Measurements from ENCODE around the gene TSPAN5.
"Not testable (repeated sequence)": the region's sequence is repeated elsewhere in the genome, so short reads cannot be mapped to it uniquely, and the experiment has no call there.

Gene TSPAN5

DNA sequence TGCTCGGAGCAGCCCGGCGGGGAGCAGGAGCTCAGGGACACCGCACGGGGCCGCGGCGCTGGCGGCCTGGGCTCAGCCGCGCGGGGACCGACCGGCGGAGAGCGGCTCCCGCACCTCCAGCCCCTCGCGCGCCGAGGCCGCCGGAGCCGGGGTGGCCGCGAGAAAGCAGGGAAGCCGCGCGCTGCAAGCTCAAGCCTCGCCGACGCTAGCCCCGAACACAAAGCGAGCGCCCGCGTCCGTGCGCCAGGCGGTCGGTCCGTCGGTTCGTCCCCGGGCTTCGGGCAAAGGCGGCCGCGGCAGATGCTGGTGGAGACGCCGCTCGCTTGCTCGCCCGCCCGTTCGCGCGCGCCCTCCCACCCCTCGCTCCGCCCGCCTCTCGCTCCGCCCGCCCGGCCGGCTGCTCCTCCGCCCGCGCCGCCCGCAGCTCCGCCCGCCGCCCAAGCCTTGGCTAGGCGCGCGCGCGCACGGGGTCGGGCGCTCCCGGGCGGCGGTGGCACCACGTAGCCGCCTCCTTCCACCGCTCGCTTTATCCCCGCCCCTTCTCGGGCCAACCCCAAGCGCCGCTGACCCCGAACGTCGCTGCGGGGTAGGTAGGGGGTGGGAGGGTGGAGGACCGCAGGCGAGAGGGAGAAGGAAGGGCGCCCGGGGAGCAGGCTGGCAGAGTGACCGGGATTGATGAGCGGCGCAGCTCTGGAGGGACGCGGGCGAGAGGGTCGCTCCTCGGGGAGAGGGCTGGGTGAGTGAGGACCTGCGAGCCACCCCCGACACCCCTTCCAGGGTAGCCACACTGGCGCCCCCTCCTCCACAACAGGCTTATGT is at the start of gene TSPAN5:
TSS of gene TSPAN5 (minus strand) at position 325 of the 819 bp plus-strand sequence.
- in situ Hi-C loops (cut with MboI; ENCODE audit: low sequenced_read_pairs), result no loop called here

GRCh38 chr4:98706935-98707334 is 48.5 kb upstream of the TSPAN5 start:
- in situ Hi-C loops (cut with MboI; ENCODE audit: low sequenced_read_pairs), result no loop called here

DNA sequence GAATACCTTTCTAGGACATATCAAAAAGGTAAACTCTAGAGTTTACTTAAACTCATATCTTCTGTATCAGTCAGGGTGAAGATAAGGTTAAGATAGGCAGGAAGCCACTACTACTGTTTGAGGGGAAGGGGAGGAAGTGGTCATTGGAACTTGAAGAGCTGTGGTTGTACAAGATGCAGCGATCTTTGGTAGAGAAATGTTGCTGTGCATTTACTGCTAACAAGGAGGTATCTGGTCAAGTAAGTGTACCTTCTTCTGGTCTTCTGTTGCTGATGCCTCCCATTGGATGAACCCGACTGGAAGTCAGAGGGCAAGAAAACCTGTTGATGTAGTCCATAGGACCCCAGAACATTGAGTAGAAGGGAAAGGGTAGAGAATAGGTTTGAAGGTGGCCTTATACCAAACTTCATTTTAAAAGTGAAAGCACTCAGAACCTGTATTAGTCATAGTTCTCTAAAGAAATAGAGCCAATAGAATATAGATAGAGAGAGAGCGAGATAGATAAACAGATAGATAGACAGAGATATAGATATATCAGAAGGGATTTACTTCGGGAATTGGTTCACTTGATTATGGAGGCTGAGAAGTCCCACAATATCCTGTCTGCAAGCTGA is 47.9 kb upstream of the TSPAN5 start:
- in situ Hi-C loops (cut with MboI; ENCODE audit: low sequenced_read_pairs), result no loop called here

DNA sequence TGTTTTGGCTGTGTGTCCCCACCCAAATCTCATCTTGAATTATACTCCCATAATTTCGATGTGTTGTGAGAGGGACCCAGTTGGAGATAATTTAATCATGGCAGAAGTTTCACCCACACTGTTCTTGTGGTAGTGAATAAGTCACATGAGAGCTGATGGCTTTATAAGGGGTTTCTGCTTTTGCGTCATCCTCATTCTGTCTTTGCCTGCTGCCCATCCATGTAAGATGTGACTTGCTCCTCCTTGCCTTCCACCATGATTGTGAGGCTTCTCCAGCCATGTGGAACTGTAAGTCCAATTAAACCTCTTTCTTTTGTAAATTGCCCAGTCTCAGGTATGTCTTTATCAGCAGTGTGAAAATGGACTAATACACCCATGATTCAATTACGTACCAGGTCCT is 47.2 kb upstream of the TSPAN5 start:
- in situ Hi-C loops (cut with MboI; ENCODE audit: low sequenced_read_pairs), result not testable (repeated sequence)

GRCh38 chr4:98700656-98701055 is 42.2 kb upstream of the TSPAN5 start:
- in situ Hi-C loops (cut with MboI; ENCODE audit: low sequenced_read_pairs), result no loop called here

DNA sequence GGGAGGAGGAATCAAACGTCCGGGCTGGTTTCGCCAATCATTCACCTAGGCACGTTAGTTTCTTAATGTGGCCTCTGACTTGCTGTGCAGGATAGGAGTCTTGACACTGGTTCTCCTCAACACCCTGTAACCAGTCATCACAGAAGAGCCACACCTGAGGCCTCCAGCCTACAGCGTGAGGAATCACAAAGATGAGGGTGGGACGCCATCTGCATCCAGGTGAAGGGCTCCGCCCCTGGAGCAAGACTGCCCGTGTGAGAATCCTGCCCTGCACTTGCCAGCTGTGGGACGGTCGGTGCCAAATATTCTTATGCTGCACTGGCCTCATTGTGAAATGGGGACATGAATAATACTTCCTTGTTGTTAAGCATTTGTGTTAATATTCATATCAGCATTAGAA is 35.7 kb upstream of the TSPAN5 start:
- in situ Hi-C loops (cut with MboI; ENCODE audit: low sequenced_read_pairs), result no loop called here

DNA sequence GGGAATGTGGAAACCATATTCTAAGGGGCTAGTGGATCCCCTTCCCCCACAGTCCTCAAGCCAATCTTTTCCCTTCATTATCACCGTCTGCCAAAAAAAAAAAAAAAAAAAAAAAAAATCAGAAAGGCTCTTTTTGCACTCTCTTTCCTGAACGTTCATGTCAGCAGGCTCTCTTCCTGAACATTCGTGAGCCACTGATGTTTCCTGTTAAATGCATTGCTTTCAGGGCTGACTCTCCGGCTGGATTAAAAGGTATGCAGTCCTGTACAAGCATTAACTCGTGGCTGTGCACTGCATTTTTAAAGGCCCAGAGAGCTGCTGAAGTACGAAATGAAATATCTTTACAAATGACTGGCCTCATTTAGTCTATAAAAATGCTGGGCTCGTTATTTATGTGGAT is 34.0 kb upstream of the TSPAN5 start:
- in situ Hi-C loops (cut with MboI; ENCODE audit: low sequenced_read_pairs), result no loop called here

DNA sequence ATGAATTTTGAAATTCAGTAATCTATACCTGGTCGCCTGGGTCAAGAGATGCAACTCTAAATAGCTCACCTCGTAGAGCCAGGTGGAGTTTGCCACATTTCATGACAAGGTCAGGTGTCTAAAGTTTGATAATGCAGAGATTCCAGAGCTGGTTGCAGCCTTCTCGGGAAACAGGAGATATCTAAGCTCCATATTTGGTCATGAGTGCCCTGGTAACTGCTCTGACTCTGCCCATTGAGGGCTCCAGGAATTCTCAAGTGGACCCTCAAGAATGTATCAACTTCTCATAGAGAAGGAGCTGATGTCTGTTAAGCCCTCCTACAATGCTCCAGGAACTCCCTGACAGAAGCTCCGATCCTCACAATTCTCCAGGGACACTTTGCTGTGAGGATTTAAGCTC is 33.2 kb upstream of the TSPAN5 start:
- in situ Hi-C loops (cut with MboI; ENCODE audit: low sequenced_read_pairs), result no loop called here

GRCh38 chr4:98689507-98690174 is 31.2 kb upstream of the TSPAN5 start:
- in situ Hi-C loops (cut with MboI; ENCODE audit: low sequenced_read_pairs), result no loop called here

DNA sequence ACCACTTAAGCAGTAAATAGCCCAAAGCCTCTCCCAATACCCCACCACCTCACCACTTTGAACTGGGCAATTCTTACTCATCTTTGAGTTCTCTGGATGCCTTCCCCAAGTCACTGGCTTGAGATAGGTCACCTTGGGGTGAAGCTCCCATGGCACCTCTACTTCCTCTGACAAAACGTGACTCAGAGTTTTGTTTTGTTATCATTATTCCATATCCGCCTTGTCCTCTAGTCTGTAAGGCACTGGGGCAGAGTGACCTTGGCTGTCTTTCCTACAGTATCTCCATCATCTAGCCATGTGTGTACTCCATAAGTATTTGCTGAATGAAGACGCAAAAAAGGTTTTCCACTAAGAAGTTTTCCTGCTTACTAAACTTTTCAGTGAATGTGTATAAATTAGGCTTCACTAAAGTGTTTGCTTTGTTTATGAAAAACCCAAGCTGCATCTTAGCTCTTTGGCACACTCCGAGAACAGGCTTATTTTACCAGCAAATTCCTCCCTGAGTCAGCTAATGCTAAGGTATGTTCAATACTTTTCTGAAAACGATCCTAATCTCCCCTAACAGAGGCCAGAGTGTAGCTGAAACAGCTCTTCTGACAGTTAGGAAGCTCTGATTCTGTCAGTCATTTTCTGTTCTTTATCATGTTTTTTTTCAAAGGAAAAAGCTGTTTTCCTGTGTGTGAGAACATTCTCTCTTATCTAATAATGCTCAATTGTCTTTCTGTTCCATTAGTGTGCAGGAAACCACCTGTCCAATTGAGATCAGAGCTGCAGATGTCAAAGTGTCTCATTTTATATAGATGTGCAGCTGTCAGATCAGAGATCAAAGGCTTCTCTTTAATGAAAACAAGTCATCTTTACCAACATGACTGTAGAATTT is 30.2 kb upstream of the TSPAN5 start:
- in situ Hi-C loops (cut with MboI; ENCODE audit: low sequenced_read_pairs), result no loop called here

DNA sequence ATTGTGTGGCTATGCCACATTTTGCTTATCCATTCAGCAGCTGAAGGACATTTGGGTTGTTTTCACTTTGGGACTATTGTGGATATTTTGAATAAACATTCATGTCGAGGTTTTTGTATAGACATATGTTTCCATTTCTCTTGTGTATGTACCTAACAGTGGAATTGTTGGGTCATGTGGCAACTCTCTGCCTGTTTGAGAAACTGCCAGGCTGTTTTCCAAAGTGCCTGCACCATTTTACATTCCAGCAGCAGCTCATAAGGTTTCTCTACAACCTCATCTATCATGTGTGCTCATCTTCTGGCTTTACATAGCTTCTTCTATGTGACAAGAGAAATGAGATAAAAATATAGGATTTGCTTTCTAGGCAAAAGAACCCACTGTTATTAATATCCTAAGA is 29.5 kb upstream of the TSPAN5 start:
- in situ Hi-C loops (cut with MboI; ENCODE audit: low sequenced_read_pairs), result no loop called here

GRCh38 chr4:98686847-98687246 is 28.4 kb upstream of the TSPAN5 start:
- in situ Hi-C loops (cut with MboI; ENCODE audit: low sequenced_read_pairs), result no loop called here

DNA sequence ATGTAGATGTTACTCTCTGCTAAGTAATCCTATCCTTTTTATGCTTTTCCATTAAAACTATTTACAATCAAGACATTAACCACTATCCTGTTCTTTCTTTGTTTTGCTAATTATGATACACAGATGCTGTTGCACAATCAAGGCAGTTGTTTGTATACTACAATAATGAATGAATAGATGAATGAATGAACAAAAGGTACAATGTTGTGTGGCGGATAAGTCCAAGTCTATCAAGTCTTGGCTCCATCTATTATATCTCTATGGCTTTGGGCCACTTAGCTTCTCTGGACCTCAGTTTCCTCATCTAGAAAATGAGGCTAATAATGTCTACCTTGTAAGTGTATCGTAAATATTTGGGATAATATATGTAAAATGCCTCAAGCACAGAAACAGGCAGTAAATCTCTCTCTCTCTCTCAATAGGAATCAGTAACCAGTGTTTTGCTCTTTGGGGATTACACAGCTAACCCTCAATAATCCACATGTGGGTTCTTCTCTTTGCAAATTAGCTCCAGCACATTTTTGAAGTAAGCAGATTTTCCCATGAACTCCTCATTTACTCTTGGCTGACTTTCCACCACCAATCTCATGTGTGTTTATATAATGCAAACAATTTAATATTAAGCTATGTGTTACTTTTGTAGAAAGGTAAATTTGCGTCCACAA is 27.8 kb upstream of the TSPAN5 start:
- in situ Hi-C loops (cut with MboI; ENCODE audit: low sequenced_read_pairs), result no loop called here

DNA sequence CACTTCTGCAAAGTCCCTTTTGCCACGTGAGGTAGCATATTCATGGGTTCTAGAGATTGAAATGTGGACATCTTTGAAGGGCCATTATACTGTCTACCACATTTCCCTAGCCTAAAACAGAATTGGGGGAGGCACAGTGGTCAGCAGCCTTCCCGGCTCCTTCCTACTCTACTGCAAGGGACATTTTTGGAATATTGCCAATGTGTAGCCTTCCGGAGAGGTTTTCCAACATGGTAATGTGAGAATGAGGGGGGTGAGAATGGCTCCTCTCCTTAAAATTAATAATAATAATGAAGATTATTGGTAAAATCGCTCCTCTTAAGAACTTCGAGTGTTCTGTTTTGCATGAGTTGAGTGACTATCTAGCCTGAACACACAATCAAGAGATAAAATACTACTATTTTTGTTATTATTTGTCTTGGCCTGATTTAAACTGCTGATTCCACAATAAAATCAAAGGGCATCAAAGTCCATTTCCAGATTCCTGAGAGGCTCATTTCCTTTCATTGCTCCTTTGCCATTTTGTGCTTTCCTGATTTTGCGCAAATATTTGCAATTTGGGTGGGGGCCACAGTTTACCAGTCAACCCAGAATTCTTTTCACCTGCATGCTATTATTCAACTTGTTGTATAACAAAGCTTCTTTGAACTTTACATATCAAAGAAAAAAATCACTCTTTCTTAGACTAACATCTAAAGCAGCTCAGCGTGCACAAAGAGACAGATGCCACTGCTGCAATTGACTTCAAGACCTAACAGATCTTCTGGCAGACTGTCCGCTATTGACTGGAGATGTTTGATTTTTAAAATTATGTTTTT is 27.0 kb upstream of the TSPAN5 start:
- in situ Hi-C loops (cut with MboI; ENCODE audit: low sequenced_read_pairs), result no loop called here

DNA sequence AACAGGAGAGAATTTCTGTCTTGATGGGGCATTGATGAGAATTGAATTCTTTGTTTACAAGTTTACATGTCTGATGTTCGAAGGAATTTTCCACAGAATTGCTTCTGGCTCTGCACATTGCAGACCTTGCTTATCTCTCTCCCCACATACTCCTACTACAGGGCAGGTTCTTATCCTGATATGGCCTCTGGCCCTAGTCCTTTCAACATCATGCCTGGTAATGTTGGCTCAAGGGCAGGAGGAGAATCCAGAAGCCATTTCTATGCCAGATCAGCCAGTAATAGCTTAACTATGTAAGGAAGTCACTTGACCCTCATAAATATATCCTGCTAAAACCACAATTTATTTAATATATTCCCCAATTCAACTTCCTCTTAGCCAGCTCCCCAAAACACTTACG is 24.3 kb upstream of the TSPAN5 start:
- in situ Hi-C loops (cut with MboI; ENCODE audit: low sequenced_read_pairs), result no loop called here

GRCh38 chr4:98680806-98681205 is 22.4 kb upstream of the TSPAN5 start:
- in situ Hi-C loops (cut with MboI; ENCODE audit: low sequenced_read_pairs), result no loop called here

DNA sequence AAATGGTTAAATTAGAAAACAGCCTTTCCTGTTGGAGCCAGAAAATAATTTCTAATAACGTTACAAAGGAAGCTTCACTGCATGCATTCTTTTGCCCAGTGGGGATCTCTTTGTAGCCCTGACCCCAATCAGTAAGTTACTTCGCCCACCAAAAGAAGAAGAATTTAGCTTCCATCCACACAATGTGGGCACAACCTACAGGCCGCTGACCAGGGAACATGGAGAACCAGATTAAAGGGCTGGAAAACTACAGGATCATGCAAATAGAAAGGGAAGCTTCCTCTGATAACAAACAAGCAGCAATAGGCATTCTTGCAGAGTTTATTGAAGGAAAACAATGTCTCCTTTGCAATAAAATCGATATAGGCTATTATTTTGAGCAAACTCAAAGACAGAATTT is 21.3 kb upstream of the TSPAN5 start:
- in situ Hi-C loops (cut with MboI; ENCODE audit: low sequenced_read_pairs), result no loop called here

DNA sequence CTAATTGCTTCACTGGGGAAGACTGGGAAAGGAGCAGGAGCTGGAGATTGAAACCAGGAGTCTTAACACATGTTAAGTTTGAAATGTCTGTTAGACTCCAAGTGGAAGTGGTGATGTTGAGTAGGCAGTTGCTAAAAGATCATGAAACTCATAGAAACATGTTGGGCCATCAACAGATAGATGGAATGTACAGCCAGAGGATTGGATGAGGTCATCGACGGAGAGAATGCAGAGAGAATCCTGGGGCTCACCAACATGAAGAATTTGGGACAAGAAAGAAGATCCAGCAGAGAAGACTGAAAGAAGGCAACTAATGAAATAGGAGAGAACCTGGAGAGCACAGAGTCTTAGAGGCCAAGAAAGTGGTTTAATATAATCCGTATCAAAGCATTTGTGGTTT is 19.4 kb upstream of the TSPAN5 start:
- in situ Hi-C loops (cut with MboI; ENCODE audit: low sequenced_read_pairs), result no loop called here

DNA sequence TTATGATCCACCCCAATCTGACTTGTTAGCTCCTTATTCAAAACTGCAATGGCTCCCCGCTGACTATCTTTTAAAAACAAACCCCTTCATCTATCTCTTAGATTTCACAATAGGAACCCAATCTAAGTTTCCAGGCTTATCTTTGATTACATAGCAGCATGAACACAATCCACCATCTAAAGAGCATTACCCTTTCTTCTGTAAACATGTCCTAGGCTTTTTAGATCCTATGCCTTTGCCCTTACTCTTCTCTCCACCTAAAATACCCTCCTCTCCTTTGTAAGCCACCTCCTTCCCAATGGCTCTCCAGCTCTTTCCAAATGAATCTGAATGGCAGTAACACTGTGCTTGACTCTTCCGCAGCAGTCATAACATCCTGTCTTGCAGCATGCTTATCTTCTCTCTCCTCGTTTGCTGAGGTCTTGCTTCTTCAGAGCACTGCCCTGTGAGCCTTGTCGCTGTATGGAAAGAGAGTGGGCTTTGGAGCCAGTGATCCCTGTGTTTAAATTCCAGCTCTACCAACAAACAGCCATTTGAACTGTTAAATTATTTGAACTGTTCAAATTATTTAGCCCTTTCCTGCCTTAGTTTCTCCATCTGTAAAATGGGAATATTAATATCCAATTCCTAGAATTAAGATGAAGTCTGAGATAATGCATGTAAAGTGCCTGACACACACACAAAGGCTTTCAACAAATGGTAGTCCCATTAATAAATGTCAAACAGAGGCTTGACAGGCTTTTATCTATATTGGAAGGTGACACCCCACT is 16.2 kb upstream of the TSPAN5 start:
- in situ Hi-C loops (cut with MboI; ENCODE audit: low sequenced_read_pairs), result no loop called here

Measured in hTERT RPE-1 (cell line).